ENCODE measurements around the gene AGXT2.
A peak's percentile ranks its signal among the peaks of the same experiment; 100 is the strongest.
"Not testable (repeated sequence)": the region's sequence is repeated elsewhere in the genome, so short reads cannot be mapped to it uniquely, and the experiment has no call there.

Gene AGXT2

GRCh38 chr5:35015063-35015462 is 32.7 kb downstream of the AGXT2 start:
- no peak for DNase-seq (ENCODE audit: low spot score)

- no peak for DNase-seq (ENCODE audit: low spot score)
These were observed 35.0 kb downstream of the AGXT2 start for GRCh38 chr5:35012796-35013195.

DNA sequence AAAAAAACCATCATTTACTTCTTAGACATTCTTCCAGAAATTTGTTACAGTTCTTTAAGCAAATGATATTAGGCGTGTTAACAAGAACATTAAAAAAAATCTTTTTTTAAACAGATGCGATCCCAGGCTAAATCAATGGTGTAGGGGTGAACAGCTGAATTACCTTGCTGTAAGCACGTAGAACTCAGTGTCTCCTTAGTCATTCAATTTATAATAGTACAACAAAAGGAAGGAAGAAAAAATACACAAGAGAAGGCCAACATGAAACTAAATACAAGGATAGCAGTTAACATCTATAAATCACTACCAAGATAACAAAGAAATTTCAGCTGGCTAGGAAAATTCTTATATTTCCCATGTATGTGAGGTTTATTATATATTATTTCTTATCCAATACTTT is 35.4 kb downstream of the AGXT2 start:
- DNase-seq (ENCODE audit: low spot score), result no peak

- DNase-seq (ENCODE audit: low spot score), result no peak
These were observed 37.1 kb downstream of the AGXT2 start for GRCh38 chr5:35010676-35011075.

DNA sequence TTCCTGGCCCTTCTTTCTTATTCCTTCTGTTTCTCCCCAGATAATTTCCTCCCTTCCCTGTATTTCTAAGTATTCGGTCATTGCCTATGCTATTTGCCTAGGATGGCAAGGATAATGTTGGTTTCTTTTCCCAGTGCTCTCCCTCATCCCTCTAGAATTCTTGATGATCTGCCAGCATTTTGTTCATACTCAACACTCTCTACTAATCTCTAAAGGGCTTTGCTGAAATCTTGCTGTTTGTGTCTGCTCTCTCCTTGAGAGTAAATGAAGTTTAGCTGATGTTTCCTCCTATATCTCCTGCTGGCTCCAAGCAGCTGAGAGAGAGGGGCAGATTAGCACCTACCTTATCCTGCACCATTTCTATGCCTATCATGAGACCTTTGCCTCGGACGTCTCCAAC is 38.1 kb downstream of the AGXT2 start:
- DNase-seq (ENCODE audit: low spot score), result no peak

DNA sequence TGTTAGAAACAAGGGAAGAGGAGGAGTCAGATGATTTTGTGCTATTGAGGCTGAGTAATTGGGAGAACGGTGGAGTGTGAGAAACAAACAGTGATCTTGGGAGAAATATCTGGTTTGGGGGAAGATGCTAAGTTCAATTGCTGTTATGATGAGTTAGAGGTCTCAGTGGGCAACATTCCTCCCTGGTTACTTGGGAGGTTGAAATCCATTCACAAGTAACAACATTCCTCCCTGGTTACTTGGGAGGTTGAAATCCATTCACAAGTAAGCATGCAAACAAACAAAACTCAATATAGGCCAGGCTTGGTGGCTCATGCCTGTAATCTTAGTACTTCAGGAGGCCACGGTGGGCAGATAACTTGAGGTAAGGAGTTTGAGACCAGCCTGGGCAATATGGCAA is 38.7 kb downstream of the AGXT2 start:
- DNase-seq (ENCODE audit: low spot score), result no peak

- no peak for DNase-seq (ENCODE audit: low spot score)
These were observed 43.0 kb downstream of the AGXT2 start for GRCh38 chr5:35004771-35005170.

DNA sequence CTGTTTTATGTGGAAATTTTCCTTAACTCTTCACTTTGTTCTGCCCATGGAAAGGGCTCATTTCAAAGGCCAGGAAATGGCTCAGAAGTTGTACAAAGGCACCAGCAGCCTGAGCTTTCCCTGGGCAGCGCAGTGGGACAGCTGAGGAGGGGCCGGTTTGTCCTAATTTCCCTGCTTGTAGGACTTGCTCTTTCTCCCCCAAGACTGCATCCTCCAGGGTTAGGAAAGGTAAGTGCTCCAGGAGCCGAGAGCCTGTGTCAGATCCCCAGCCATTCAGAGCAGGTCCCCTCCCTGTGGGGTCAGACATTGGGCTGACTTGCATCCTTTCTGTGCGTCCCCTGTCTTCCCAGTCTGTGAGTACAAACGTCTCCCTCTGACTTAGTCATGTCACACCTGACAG is 43.5 kb downstream of the AGXT2 start:
- no peak for DNase-seq (ENCODE audit: low spot score)

GRCh38 chr5:35003018-35003957 is 44.5 kb downstream of the AGXT2 start:
- DNase-seq (ENCODE audit: low spot score), result peak; percentile 69

DNA sequence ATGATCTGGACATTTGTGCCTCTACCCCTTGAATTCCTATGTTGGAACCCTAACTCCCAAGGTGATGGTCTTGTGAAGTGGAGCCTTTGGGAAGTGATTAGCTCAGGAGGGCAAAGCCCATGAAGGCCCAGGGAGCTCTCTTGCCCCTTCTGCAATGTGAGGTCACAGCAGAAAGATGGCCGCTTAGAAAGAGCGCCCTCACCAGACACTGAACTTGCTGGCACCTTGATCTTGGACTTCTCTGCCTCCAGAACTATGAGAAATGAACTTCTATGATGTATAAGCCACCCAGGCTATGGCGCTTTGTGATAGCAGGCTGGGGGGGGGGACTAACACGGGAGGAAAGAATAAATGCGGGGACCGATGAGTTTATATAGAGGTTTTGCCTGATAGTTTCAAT is 45.3 kb downstream of the AGXT2 start:
- DNase-seq (ENCODE audit: low spot score), result no peak

DNA sequence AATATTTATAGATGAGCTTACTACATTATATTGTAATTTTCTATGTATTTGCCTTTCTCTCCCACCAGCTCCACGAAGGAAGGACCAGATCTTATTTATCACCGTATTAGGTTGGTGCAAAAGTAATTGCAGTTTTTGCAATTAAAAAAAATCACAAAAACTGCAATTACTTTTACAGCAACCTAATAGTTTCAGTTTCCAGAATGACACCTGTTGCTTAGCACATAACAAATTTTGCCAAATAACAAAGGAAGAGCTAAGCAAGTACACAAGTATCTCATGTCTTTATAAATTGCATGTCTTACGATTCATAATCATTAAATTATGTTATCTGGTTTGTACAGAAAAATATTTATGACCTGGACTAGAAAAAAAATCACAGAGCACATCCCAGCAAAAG is 45.9 kb downstream of the AGXT2 start:
- no peak for DNase-seq (ENCODE audit: low spot score)

- no peak for DNase-seq (ENCODE audit: low spot score)
These were observed 49.5 kb downstream of the AGXT2 start for GRCh38 chr5:34998058-34998789.

GRCh38 chr5:34996261-34996660 is 51.5 kb downstream of the AGXT2 start:
- no peak for DNase-seq (ENCODE audit: low spot score)

- DNase-seq (ENCODE audit: low spot score), result no peak
These were observed 53.8 kb downstream of the AGXT2 start for GRCh38 chr5:34993951-34994350.

GRCh38 chr5:34991486-34992238 is 56.1 kb downstream of the AGXT2 start:
- no peak for DNase-seq (ENCODE audit: low spot score)

DNA sequence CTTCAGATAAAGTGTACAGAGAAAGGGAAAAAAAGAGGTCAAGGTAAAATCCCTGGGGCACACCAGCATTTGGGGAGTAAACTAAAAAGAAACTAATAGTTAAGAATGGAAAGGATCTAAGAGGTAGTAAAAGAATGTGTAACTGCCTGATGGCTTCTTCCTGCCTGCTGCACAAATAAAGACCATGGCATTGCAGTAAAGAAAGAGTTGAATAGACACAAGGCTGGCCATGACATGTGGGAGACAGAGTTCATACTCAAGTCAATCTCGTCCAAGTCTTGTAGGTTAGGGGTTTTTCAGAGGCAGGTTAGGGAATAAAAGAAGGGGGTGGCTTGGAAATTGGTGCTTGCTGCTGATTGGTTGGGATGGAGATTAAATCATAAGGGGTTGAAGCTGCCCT is 60.8 kb downstream of the AGXT2 start:
- no peak for DNase-seq (ENCODE audit: low spot score)

- no peak for DNase-seq (ENCODE audit: low spot score)
These were observed 64.9 kb downstream of the AGXT2 start for GRCh38 chr5:34982823-34983222.

- no peak for DNase-seq (ENCODE audit: low spot score)
These were observed 69.1 kb downstream of the AGXT2 start for GRCh38 chr5:34978681-34979080.

- DNase-seq (ENCODE audit: low spot score), result no peak
These were observed 69.7 kb downstream of the AGXT2 start for GRCh38 chr5:34977934-34978613.

DNA sequence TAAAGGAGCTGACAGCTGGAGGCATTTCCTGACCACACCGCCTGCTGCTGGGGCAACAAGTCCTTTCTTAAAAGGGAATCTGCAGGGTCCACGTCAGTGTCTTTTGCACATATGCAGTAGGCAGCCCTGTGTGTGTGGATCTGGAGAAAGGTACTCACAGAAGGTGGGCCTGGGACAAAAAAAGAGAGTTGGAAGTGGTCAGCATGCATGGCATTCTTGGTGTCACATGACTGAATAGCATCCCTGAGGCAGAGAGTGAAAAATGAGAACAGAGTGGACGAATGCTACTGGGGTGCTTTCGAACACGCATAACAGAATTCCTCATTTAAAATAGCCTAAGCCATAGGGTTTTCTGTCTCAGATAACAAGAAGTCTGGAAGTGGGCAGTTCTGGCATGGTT is 71.4 kb downstream of the AGXT2 start:
- no peak for DNase-seq (ENCODE audit: low spot score)

DNA sequence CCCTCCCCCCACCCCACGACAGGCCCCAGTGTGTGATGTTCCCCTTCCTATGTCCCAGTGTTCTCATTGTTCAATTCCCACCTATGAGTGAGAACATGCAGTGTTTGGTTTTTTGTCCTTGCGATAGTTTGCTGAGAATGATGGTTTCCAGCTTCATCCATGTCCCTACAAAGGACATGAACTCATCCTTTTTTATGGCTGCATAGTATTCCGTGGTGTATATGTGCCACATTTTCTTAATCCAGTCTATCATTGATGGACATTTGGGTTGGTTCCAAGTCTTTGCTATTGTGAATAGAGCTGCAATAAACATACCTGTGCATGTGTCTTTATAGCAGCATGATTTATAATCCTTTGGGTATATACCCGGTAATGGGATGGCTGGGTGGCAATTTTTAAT is 76.1 kb downstream of the AGXT2 start:
- DNase-seq (ENCODE audit: low spot score), result not testable (repeated sequence)

DNA sequence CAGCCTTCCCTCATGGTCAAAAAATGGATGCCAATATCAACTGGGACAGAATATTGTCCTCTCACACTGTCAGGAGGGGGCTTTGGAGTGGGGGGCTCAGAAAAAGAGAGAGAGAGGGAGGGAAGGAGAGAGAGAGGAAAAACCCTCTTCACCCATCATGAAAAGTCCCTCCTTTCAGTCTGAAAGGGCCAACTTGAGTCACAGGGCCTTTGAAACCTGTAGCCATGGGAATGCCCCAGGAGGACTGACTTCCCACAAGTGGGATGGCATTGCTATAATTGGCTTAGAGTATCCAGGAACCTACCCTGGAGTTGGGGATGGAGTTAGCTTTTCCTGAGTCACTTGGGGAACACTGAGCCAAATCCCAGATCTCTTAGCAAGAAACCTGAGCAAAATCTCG is 77.2 kb downstream of the AGXT2 start:
- no peak for DNase-seq (ENCODE audit: low spot score)

Measured in left forelimb (tissue), 1 donor.